Measurements from ENCODE around the gene CATSPERD. TPM values are rescaled to one million over a fixed set of nuclear protein-coding genes. Genes with fewer than 3 reads are reported as not detected.

Gene CATSPERD
- total RNA-seq, 2 donors from 2014 or later, result not detected

- no peak for DNase-seq
Measured at GRCh38 chr19:5706876-5707573, 13.4 kb upstream of the CATSPERD start.

GRCh38 chr19:5707576-5708575 lies 12.6 kb upstream of the CATSPERD start:
- peaks cover 0 to 29% of the 10 kb centered on the region in 2 donors for H3K36me3 ChIP-seq (replicated peaks in 1 of 2; ENCODE audit: insufficient read depth in 1 of 2, low read depth in 2 of 2)
- intact Hi-C loops (cut with DNase I), result no loop called here
- TF ChIP-seq POLR2A (IDR thresholded peaks at IDR 0.05) (no peak), CTCF (IDR thresholded peaks at IDR 0.05) (no peak)
- H3K27me3 ChIP-seq, result no peaks in the 10 kb centered on the region
- DNase-seq, result no peak
- H3K9me3 ChIP-seq, result no peaks in the 10 kb centered on the region
- WGBS, 2 donors, result 91 to 96% methylated on average over 10 to 31 of the region's 37 CpGs
- no peaks in the 10 kb centered on the region for H3K4me1 ChIP-seq
- H3K27ac ChIP-seq, result no peak overlapping the region
- no peak for ATAC-seq
- H3K4me3 ChIP-seq, result no peak overlapping the region

More at GRCh38 chr19:5706876-5707573, 13.4 kb upstream of the CATSPERD start:
- WGBS, 2 donors, result 95 to 96% methylated on average over 22 to 35 of the region's 35 CpGs
- Histone ChIP-seq H3K4me1 (no peaks in the 10 kb centered on the region), H3K27me3 (no peaks in the 10 kb centered on the region), H3K4me3 (no peak overlapping the region), H3K36me3 (replicated peaks in 1 of 2; ENCODE audit: insufficient read depth in 1 of 2, low read depth in 2 of 2) (peaks cover 0 to 20% of the 10 kb centered on the region in 2 donors), H3K27ac (no peak overlapping the region), H3K9me3 (no peaks in the 10 kb centered on the region)
- intact Hi-C loops (cut with DNase I), result no loop called here
- ATAC-seq, result no peak
- TF ChIP-seq POLR2A (IDR thresholded peaks at IDR 0.05) (no peak), CTCF (IDR thresholded peaks at IDR 0.05) (no peak)

GRCh38 chr19:5711025-5711424 lies 9.4 kb upstream of the CATSPERD start:
- peaks cover 0 to 33% of the 10 kb centered on the region in 2 donors for H3K36me3 ChIP-seq (replicated peaks in 1 of 2; ENCODE audit: insufficient read depth in 1 of 2, low read depth in 2 of 2)
- DNase-seq (no peak), ATAC-seq (no peak)

GRCh38 chr19:5711713-5712161 lies 8.7 kb upstream of the CATSPERD start:
- intact Hi-C loops (cut with DNase I), result no loop called here
- WGBS, 2 donors, result 81% methylated on average over 16 to 25 of the region's 25 CpGs
- no peak for ATAC-seq

More at GRCh38 chr19:5711025-5711424, 9.4 kb upstream of the CATSPERD start:
- no peak overlapping the region for H3K4me3 ChIP-seq
- intact Hi-C loops (cut with DNase I), result no loop called here
- no peaks in the 10 kb centered on the region for H3K27me3 ChIP-seq
- no peak for TF ChIP-seq POLR2A (IDR thresholded peaks at IDR 0.05)
- no peak for TF ChIP-seq CTCF (IDR thresholded peaks at IDR 0.05)
- no peaks in the 10 kb centered on the region for H3K4me1 ChIP-seq
- WGBS, 2 donors, result 86 to 93% methylated on average over 8 of the region's 8 CpGs
- no peak overlapping the region for H3K27ac ChIP-seq
- H3K9me3 ChIP-seq, result no peaks in the 10 kb centered on the region

More at GRCh38 chr19:5711713-5712161, 8.7 kb upstream of the CATSPERD start:
- Histone ChIP-seq H3K9me3 (no peaks in the 10 kb centered on the region), H3K4me3 (no peak overlapping the region), H3K36me3 (replicated peaks in 1 of 2; ENCODE audit: insufficient read depth in 1 of 2, low read depth in 2 of 2) (peaks cover 0 to 33% of the 10 kb centered on the region in 2 donors), H3K4me1 (peaks cover 2% of the 10 kb centered on the region), H3K27ac (no peak overlapping the region), H3K27me3 (no peaks in the 10 kb centered on the region)
- no peak for TF ChIP-seq POLR2A (IDR thresholded peaks at IDR 0.05)
- TF ChIP-seq CTCF (IDR thresholded peaks at IDR 0.05), result no peak
- no peak for DNase-seq

All from body of pancreas (tissue), 4 donors.